Mammary epithelial cell (primary cell): ENCODE measurements around the gene HS3ST3B1.

Experiments
- EZH2 ChIP-seq: IDR thresholded peaks from 2 replicates; pipeline ENCODE4 v1.6.1; 2012; ENCODE audit warnings: low read length, inconsistent platforms, borderline replicate concordance
- TF ChIP-seq, protein P1 (sequence below), 2 donors: IDR thresholded peaks in 1 of 2; conservative IDR thresholded peaks in 1 of 2; 2 replicates each; pipeline ENCODE4 v1.5.1; 2011 to 2012; ENCODE audit warnings: inconsistent platforms in 2 of 2, low read length in 2 of 2, mild to moderate bottlenecking in 2 of 2, control low read depth in 1 of 2, low read depth in 1 of 2; ENCODE audit not compliant: insufficient read depth in 1 of 2; ENCODE audit errors: extremely low read depth in 1 of 2

DNA sequence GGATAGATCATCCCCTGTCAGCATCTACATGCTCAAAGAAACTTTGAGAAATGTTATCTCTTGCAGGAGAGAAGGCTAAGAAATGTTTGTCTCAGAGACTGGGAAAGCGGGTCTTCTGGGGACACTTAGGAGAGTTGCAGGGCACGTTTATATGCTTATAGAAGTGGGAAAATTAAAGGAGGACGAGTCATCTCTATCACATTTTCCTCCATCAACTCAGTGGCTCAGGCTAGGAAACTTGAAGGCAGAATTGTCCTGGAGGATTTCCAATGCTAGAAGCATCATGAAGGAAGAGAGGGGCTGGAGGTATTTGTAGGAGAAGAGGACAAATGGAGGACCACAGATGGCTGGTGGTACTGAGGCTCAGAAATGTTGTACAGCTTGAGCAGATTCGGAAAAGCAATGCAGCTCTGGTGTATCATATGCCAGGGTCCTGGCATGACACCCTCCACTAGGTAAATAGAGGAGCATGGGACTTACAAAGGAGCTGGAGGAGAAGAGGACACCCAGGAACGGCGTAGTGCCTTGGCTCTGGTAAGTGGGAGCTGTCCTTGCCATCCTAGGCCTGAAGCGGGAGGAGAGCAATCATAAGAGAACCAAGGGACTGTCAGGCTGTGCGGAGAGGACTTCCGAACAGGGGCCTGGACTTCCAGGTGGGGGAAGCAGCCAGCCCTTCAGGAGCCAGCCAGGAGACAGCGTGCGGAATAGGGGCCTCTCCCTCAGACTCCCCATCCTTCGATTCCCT, 4.5 kb upstream of the HS3ST3B1 start:
- TF ChIP-seq, protein P1, sequence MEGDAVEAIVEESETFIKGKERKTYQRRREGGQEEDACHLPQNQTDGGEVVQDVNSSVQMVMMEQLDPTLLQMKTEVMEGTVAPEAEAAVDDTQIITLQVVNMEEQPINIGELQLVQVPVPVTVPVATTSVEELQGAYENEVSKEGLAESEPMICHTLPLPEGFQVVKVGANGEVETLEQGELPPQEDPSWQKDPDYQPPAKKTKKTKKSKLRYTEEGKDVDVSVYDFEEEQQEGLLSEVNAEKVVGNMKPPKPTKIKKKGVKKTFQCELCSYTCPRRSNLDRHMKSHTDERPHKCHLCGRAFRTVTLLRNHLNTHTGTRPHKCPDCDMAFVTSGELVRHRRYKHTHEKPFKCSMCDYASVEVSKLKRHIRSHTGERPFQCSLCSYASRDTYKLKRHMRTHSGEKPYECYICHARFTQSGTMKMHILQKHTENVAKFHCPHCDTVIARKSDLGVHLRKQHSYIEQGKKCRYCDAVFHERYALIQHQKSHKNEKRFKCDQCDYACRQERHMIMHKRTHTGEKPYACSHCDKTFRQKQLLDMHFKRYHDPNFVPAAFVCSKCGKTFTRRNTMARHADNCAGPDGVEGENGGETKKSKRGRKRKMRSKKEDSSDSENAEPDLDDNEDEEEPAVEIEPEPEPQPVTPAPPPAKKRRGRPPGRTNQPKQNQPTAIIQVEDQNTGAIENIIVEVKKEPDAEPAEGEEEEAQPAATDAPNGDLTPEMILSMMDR (conservative IDR thresholded peaks at IDR 0.05 in 1 of 2, IDR thresholded peaks at IDR 0.05 in 1 of 2; ENCODE audit: extremely low read depth in 1 of 2, insufficient read depth in 1 of 2, low read depth in 1 of 2, low read length in 2 of 2) = no peak
- TF ChIP-seq EZH2 = no peak
